Neuronal stem cell (in vitro differentiated cells): ENCODE data around the gene HSPG2.

Experiments used
- DNase-seq: peaks from one replicate; pipeline ENCODE4 v3.0.0-alpha.2; 2013; ENCODE audit warnings: low spot score
- H2AFZ ChIP-seq: one replicate; pipeline ENCODE4 v1.6.1; 2013; ENCODE audit warnings: mild to moderate bottlenecking, low read length, inconsistent platforms
- H2AK5ac ChIP-seq: 2 replicates; pipeline ENCODE4 v1.6.1; 2013; ENCODE audit warnings: low read depth, mild to moderate bottlenecking, inconsistent platforms, low read length, moderate library complexity, mixed read lengths
- H2BK120ac ChIP-seq: 2 replicates; pipeline ENCODE4 v1.6.1; 2013; ENCODE audit warnings: low read depth, mild to moderate bottlenecking, inconsistent platforms, low read length, moderate library complexity, mixed read lengths
- H2BK12ac ChIP-seq: one replicate; pipeline ENCODE4 v1.6.1; 2013; ENCODE audit warnings: low read length, inconsistent platforms
- H2BK15ac ChIP-seq: 2 replicates; pipeline ENCODE4 v1.6.1; 2013; ENCODE audit warnings: mild to moderate bottlenecking, low read length, inconsistent platforms, mixed read lengths
- H2BK5ac ChIP-seq: one replicate; pipeline ENCODE4 v1.6.1; 2013; ENCODE audit warnings: inconsistent platforms, mild to moderate bottlenecking, low read length, moderate library complexity
- H3K14ac ChIP-seq: one replicate; pipeline ENCODE4 v1.6.1; 2013; ENCODE audit warnings: low read length, inconsistent platforms
- H3K18ac ChIP-seq: 2 replicates; pipeline ENCODE4 v1.6.1; 2013; ENCODE audit warnings: low read length, inconsistent platforms
- H3K23ac ChIP-seq: 2 replicates; pipeline ENCODE4 v1.6.1; 2013; ENCODE audit warnings: low read depth, mild to moderate bottlenecking, mixed read lengths, low read length, inconsistent platforms; ENCODE audit not compliant: poor library complexity
- H3K27ac ChIP-seq: replicated peaks from 3 replicates; pipeline ENCODE4 v1.5.1; 2013; ENCODE audit warnings: low read length, inconsistent platforms
- H3K27me3 ChIP-seq, 3 experiments: 2 replicates each; pipeline ENCODE4 v1.6.1; 2013; ENCODE audit warnings: low read length in 3 of 3, mild to moderate bottlenecking in 2 of 3, inconsistent platforms in 1 of 3, low read depth in 1 of 3, mixed read lengths in 1 of 3, moderate library complexity in 1 of 3; ENCODE audit not compliant: control insufficient read depth in 3 of 3, insufficient read depth in 3 of 3
- H3K36me3 ChIP-seq, 2 donors: replicated peaks in 1 of 2; 2 replicates each; pipeline ENCODE4 v1.6.1; 2013; ENCODE audit warnings: low read length in 2 of 2; ENCODE audit not compliant: control insufficient read depth in 2 of 2, insufficient read depth in 2 of 2
- H3K4ac ChIP-seq: 2 replicates; pipeline ENCODE4 v1.6.1; 2013; ENCODE audit warnings: inconsistent platforms, mild to moderate bottlenecking, low read length, moderate library complexity
- H3K4me1 ChIP-seq, 2 donors: 1 replicate in 1 of 2; 2 replicates in 1 of 2; pipeline ENCODE4 v1.6.1; 2013; ENCODE audit warnings: low read length in 2 of 2, low read depth in 1 of 2; ENCODE audit not compliant: control insufficient read depth in 2 of 2, insufficient read depth in 1 of 2
- H3K4me2 ChIP-seq: one replicate; pipeline ENCODE4 v1.6.1; 2013; ENCODE audit warnings: mild to moderate bottlenecking, low read length, inconsistent platforms; ENCODE audit not compliant: insufficient read depth, poor library complexity, severe bottlenecking
- H3K4me3 ChIP-seq, 2 donors: 2 replicates each; pipeline ENCODE4 v1.5.1; 2013; ENCODE audit warnings: low read length in 2 of 2, mild to moderate bottlenecking in 2 of 2, inconsistent platforms in 1 of 2, moderate library complexity in 1 of 2
- H3K79me1 ChIP-seq: one replicate; pipeline ENCODE4 v1.6.1; 2013; ENCODE audit warnings: low read depth, mild to moderate bottlenecking, inconsistent platforms, low read length, moderate library complexity
- H3K9ac ChIP-seq: one replicate; pipeline ENCODE4 v1.6.1; 2013; ENCODE audit warnings: mild to moderate bottlenecking, low read depth, low read length, inconsistent platforms; ENCODE audit not compliant: poor library complexity
- H3K9me3 ChIP-seq, 2 donors: replicated peaks in 1 of 2; 2 replicates each; pipeline versions ENCODE3 to v1.6.1; 2013; ENCODE audit warnings: low read length in 2 of 2, mild to moderate bottlenecking in 2 of 2, inconsistent platforms in 1 of 2, low read depth in 1 of 2, mixed read lengths in 1 of 2, moderate library complexity in 1 of 2; ENCODE audit not compliant: control insufficient read depth in 2 of 2, insufficient read depth in 1 of 2
- H4K8ac ChIP-seq: one replicate; pipeline ENCODE4 v1.6.1; 2013; ENCODE audit warnings: low read depth, mild to moderate bottlenecking, inconsistent platforms, low read length, moderate library complexity
- H4K91ac ChIP-seq: one replicate; pipeline ENCODE4 v1.6.1; 2013; ENCODE audit warnings: low read length, low read depth, mild to moderate bottlenecking, inconsistent platforms; ENCODE audit not compliant: poor library complexity
- WGBS, 2 donors: extraction: QIAGEN DNeasy Blood & Tissue Kit; methylation state at CpG; one replicate each; pipeline ENCODE4 v1.1.7; 2013; ENCODE audit warnings: missing lambda C conversion rate in 2 of 2, mixed read lengths in 1 of 2; ENCODE audit not compliant: insufficient read length in 2 of 2, insufficient replicate concordance in 1 of 2; ENCODE audit errors: extremely low coverage in 2 of 2; 5-methylcytosine and 5-hydroxymethylcytosine counted together

Gene HSPG2

DNA sequence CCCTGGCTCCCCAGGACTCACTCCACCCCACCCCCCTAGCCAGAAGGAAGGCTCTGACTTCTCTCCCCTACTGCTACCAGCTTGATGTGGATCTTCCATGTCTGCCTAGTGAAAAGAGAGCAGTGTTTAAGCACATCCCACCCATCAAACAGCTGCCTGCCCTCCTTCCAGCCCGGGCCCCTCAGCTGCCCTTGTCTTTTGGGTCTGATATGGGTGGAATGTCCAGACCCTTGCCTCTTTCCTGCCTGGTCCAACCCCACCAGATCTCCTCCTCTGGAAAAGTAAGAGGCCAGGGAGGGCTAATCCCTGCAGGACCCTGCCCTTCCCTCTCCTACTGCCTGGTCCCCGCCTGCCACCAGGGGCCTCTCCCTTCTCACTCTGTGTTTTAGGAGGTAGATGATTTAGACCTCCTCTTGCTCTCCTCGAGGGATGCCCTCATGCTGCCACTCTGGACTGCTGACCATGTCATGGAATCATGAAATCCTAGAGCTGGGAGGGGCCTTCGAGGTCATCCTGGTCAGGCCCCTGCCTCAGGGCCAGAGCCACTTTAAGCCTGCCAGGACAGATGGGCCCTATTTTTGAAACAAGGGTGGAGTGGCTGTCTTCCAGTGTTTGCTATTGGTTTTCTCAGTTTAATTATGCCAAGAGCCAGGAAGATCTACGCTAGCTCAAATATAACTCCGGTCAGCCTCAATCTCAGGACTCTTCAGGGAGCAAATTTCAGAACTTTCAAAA is 15.8 kb upstream of the HSPG2 start:
- no peak for DNase-seq
- no peak overlapping the region for H3K27ac ChIP-seq

GRCh38 chr1:21951226-21951870 is 14.2 kb upstream of the HSPG2 start:
- H3K27ac ChIP-seq: no peak overlapping the region
- H3K4me3 ChIP-seq: no peak overlapping the region
- no peak overlapping the region for H3K14ac ChIP-seq
- DNase-seq: no peak
- H3K4ac ChIP-seq: no peak overlapping the region
- WGBS, 2 donors: no CpG with 5 or more reads among the region's 12 CpGs
- H3K23ac ChIP-seq: no peak overlapping the region
- no peak overlapping the region for H4K91ac ChIP-seq
- H2BK5ac ChIP-seq: peak overlapping the region; percentile 76
- H3K79me1 ChIP-seq: no peaks in the 10 kb centered on the region
- H3K9ac ChIP-seq: no peak overlapping the region
- no peak overlapping the region for H4K8ac ChIP-seq
- peaks cover 16 to 20% of the 10 kb centered on the region in 2 donors for H3K4me1 ChIP-seq
- no peaks in the 10 kb centered on the region for H3K9me3 ChIP-seq
- H2BK120ac ChIP-seq: peak overlapping the region; percentile 4
- H3K27me3 ChIP-seq: peaks cover 0 to 17% (median 0%) of the 10 kb centered on the region in 3 experiments
- H3K36me3 ChIP-seq: no peaks in the 10 kb centered on the region
- H3K18ac ChIP-seq: peak overlapping the region; percentile 35
- H2BK12ac ChIP-seq: no peak overlapping the region
- peak overlapping the region; percentile 54 for H2BK15ac ChIP-seq
- H2AFZ ChIP-seq: no peak overlapping the region
- no peak overlapping the region for H3K4me2 ChIP-seq
- peak overlapping the region; percentile 21 for H2AK5ac ChIP-seq

More for the DNA sequence above, 15.8 kb upstream of the HSPG2 start:
- Histone ChIP-seq H2BK12ac (peak overlapping the region; percentile 78), H3K9me3 (no peaks in the 10 kb centered on the region), H4K91ac (peak overlapping the region; percentile 80), H2BK120ac (no peak overlapping the region), H2AK5ac (no peak overlapping the region), H2BK5ac (no peak overlapping the region), H3K9ac (no peak overlapping the region), H3K36me3 (no peaks in the 10 kb centered on the region), H3K4me1 (peaks cover 13 to 16% of the 10 kb centered on the region in 2 donors), H3K14ac (no peak overlapping the region), H4K8ac (no peak overlapping the region), H3K79me1 (no peaks in the 10 kb centered on the region), H3K4ac (no peak overlapping the region), H3K27me3 (peaks cover 0 to 17% (median 0%) of the 10 kb centered on the region in 3 experiments), H3K18ac (peak overlapping the region; percentile 70), H3K23ac (no peak overlapping the region), H3K4me3 (no peak overlapping the region), H2AFZ (no peak overlapping the region), H2BK15ac (peak overlapping the region; percentile 3), H3K4me2 (no peak overlapping the region)
- WGBS, 2 donors: no CpG with 5 or more reads among the region's 6 CpGs

- Histone ChIP-seq H3K4me3 (no peak overlapping the region), H2AK5ac (peak overlapping the region; percentile 60), H3K4me2 (no peak overlapping the region), H3K4ac (no peak overlapping the region), H3K18ac (peak overlapping the region; percentile 70), H3K9ac (no peak overlapping the region), H4K91ac (no peak overlapping the region), H2AFZ (no peak overlapping the region), H3K9me3 (no peaks in the 10 kb centered on the region), H3K27ac (no peak overlapping the region), H2BK12ac (peak overlapping the region; percentile 93), H4K8ac (no peak overlapping the region), H2BK5ac (peak overlapping the region; percentile 76), H3K36me3 (no peaks in the 10 kb centered on the region), H2BK120ac (no peak overlapping the region), H3K14ac (peak overlapping the region; percentile 73), H3K4me1 (peaks cover 12 to 16% of the 10 kb centered on the region in 2 donors), H2BK15ac (peak overlapping the region; percentile 77), H3K27me3 (peaks cover 0 to 17% (median 0%) of the 10 kb centered on the region in 3 experiments), H3K23ac (no peak overlapping the region), H3K79me1 (no peaks in the 10 kb centered on the region)
- WGBS, 2 donors: no CpG with 5 or more reads among the region's 7 CpGs
- no peak for DNase-seq
These were observed 13.6 kb upstream of the HSPG2 start for GRCh38 chr1:21950734-21951133.
